Measurements from ENCODE around the gene ADGRL1. TPM values are rescaled to one million over a fixed set of nuclear protein-coding genes. Genes with fewer than 3 reads are reported as not detected.
"Not testable (repeated sequence)": the region's sequence is repeated elsewhere in the genome, so short reads cannot be mapped to it uniquely, and the experiment has no call there.

ADGRL1 gene
- polyA plus RNA-seq (ENCODE audit: insufficient read depth in 1 of 5, insufficient read length in 5 of 5, low replicate concordance in 1 of 5) = 10 to 100 TPM; 26.0 to 44.9 (median 32.7) TPM
- long read RNA-seq, donor 1, partial matches to known transcripts = 21 of 21 reads
- long read RNA-seq, donor 1, other reads (novel, unspliced or antisense) = 0 of 21 reads
- long read RNA-seq, donor 2 = 0 reads
- long read RNA-seq, donor 3, partial matches to known transcripts = 6 of 6 reads
- long read RNA-seq, donor 3, other reads (novel, unspliced or antisense) = 0 of 6 reads
- long read RNA-seq, donor 4 = 0 reads
- long read RNA-seq, donor 5, partial matches to known transcripts = 10 of 11 reads
- long read RNA-seq, donor 5, other reads (novel, unspliced or antisense) = 0 of 11 reads
- long read RNA-seq, donor 6, partial matches to known transcripts = 11 of 12 reads
- long read RNA-seq, donor 6, other reads (novel, unspliced or antisense) = 0 of 12 reads
- long read RNA-seq, donor 7, partial matches to known transcripts = 27 of 29 reads
- long read RNA-seq, donor 7, other reads (novel, unspliced or antisense) = 0 of 29 reads
- long read RNA-seq, donor 8 = 0 reads

DNA sequence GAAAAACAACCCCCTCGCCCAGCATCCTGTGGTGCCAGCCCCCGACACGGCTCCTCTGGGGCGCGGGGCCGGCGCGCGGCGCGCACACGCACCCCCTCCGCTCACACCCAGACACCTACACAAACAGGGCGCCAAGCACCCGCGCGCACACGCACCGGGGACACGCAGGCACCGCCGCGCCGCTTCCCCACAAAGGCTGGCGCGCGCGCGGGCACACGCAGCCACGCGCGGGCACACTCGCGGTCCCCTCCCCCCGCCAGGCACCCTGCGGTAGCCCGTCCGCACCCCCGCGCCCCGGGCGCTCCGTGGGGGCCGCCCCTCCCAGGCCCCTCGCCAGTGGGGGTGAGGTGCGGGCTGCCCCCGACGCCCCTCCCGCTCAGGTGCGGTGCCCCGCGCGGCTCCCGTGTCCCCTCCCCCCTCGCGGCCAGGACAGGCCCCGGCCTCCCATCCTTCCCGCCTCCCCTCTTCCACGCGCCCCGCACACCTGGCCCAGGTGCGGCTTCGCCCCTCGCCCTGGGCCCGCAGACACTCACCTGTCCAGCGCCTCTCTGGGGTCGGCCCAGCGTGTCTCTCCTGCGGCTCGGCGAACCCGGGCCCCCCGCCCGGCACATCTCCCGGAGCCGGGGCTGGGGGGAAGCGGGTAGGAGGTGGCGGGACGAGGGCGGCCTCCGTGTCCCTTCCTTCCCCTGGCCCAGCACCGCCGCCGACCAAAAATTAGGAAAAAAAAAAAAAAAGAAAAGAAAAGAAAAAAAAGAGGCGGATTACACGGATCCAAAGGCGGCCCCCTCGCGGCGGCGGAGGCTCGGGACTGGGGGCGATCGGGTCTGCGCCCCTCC, at the start of gene ADGRL1:
Gene ADGRL1, minus strand, starts transcription at position 718 of the 836 bp plus-strand sequence. CDS start 22,567 bp downstream, outside the sequence.
- not testable (repeated sequence) for DNase-seq

DNA sequence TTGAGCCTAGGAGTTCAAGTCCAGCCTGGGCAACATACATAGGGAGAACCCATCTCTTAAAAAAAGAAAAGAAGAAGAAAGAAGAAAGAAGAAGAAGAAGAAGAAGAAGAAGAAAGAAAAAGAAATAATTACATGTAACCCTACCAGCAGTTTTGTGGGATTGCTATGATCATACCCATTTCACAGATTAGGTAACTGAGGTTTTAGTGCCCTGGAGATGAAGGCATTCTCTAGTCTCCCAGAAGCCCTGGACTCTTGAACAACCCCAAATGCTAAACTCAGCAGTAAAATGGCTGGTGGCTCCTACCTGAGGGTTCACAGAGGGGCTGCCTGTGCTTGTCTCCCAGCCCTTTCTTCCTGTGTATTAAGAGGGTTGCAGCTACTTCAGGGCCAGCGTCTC, 49.3 kb upstream of the ADGRL1 start:
- DNase-seq = not testable (repeated sequence)

DNA sequence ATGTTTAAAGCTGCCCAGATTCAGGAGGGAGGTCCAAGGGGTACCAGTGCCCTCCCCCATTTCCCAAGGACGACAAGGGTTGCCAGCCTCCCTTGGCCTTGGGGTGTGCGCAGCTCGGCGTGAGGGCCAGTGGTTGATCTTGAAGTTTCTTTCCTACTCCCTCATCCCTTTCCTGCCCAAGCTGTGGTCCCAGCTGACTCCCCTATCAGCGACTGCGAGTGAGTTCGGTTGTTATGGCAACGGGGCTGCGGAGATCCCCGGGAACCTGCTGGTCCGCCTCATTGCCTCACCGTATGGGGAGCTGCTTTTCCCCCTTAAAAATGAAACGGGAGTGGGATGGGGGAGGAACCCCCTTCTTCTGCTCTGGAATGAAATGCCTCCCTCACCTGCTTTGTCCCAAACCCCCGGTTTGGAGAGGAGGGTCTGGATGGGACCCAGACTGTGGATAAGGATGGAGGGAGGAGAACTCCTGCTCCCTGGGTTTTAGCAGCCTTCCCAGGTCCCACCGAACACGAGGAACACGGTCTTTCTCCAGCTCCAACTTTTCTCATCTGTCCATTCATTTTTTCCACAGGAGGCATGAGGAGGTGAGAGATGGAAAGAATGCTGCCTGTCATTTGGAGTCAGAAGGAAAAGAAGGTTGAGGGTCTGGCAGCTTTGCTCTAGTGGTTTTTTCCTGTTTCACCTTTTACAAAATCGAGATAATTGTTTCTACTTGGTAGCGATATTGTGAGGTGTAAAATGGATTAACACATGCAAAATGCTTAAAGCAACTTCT, 48.0 kb upstream of the ADGRL1 start:
- DNase-seq = not testable (repeated sequence)

DNA sequence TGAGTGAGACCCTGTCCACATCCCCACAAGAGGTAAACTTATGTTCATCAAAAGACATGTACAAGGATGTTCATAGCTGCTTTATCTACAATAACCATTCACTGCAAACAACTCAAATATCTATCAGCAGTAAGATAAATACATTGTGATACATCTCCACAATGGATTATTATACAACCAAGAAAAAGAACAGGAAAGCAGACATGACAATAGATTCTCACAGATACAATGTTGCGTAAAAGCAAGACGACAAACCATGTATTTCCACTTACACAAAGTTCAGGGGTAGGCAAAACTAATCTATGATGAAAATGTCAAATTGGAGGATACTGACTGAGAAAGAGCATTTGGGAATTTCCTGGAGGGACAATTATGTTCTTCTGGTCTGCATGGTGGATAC, 46.2 kb upstream of the ADGRL1 start:
- DNase-seq = not testable (repeated sequence)

DNA sequence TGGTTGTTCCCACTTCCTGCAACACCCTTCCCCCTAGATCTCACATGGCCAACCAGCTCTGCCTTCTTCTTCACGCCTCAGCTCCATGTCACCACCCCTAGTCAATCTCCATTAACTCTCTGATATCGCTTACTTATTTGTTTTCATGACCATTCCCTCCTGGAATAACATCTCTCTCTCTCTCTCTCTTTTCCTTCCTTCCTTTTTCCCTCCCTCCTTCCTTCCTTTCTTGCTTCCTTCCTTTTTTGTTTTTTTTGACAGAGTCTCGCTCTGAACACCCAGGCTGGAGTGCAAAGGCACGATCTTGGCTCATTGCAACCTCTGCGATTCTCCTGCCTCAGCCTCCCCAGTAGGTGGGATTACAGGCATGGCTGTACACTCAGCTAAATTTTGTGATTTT, 44.9 kb upstream of the ADGRL1 start:
- no peak for DNase-seq

DNA sequence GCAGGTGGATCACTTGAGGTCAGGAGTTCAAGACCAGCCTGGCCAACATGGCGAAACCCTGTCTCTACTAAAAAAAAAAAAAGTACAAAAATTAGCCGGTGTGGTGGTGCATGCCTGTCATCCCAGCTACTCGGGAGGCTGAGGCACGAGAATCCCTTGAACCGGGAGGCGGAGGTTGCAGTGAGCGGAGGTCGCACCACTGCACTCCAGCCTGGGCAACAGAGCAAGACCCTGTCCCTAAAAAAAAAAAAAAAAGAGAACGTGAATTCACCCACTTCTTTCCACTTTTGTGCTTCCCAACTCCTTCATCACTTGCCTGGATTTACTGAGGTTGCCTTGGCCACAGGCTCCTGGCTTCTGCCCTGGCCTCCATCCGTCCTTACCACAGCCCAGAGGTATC, 44.3 kb upstream of the ADGRL1 start:
- DNase-seq = not testable (repeated sequence)

DNA sequence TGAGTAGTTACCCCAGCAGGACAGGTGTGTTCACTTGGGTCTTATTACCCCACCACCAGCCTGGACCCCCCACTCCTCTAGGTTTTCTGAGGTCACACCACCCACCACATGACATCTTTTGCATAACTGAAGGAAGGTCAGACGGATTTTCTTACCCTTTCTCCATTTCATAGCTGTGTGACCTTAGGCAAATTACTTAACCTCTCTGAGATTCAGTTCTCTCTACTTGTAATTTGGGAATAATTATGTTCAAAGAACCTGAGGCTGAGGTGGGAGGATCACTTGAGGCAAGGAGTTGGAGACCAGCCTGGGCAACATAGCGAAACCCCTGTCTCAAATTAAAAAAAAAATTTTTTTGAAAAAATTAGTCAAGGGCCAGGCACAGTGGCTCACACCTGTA, 43.9 kb upstream of the ADGRL1 start:
- DNase-seq = not testable (repeated sequence)

DNA sequence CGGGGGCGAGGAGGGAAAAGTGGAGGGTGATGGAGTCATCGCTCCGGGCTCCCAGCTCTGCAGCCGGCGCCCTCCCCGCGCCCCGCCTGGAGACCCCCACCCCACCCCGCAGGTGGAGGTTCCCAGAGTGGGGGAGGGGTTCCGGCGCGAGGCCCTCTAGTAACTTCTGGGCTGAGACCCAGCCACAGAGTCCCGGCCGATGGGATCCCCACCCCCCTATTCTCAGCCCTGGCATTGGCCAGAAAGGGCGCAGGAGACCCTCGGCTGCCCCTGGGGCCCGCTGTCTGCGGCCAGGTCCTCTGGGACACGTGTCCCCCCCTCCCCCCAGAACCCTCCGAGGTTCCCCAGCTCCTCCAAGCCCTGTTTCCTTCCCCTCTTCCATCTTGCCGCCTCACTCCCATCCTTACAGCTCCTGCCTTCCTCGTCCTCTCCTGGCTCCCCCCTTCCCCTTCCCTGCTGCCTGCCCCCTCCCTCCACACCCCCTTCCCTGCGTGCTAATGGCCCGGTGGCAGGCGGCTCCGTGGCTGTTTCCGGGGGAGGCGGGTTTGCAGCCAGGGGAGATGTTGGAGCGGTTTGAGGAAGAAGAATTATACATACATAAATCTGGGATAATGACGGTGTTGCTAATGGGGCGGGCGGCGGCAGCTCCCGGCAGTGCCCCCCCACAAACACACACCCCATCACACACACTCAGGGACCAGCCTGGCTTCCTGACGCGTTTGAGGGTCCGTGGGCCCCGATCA, 43.2 kb upstream of the ADGRL1 start:
- peak in 1 of 2 donors; percentile 33 for DNase-seq

DNA sequence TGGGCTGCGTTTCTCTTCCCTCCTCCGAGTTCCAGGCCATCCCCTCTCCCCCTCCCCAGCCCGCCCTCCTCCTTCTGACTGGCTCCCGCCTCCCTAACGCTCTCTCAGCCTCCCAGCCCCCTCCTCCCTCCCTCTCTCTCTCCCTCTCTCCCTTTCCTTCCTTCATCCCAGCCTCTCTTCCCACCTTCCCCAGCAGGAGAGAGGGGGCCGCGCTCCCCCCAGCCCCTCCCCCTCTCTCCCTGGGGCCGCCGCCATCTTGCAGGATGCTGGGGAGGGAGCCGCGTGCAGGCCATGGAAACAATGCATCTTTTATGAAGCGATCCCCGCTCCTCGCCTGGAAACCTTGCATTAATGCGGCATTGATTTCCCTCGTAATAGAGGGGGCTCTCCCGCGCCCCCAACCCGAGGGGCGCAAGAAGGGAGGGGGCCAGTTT, 42.6 kb upstream of the ADGRL1 start:
- DNase-seq = peak; percentile 75 to 77

DNA sequence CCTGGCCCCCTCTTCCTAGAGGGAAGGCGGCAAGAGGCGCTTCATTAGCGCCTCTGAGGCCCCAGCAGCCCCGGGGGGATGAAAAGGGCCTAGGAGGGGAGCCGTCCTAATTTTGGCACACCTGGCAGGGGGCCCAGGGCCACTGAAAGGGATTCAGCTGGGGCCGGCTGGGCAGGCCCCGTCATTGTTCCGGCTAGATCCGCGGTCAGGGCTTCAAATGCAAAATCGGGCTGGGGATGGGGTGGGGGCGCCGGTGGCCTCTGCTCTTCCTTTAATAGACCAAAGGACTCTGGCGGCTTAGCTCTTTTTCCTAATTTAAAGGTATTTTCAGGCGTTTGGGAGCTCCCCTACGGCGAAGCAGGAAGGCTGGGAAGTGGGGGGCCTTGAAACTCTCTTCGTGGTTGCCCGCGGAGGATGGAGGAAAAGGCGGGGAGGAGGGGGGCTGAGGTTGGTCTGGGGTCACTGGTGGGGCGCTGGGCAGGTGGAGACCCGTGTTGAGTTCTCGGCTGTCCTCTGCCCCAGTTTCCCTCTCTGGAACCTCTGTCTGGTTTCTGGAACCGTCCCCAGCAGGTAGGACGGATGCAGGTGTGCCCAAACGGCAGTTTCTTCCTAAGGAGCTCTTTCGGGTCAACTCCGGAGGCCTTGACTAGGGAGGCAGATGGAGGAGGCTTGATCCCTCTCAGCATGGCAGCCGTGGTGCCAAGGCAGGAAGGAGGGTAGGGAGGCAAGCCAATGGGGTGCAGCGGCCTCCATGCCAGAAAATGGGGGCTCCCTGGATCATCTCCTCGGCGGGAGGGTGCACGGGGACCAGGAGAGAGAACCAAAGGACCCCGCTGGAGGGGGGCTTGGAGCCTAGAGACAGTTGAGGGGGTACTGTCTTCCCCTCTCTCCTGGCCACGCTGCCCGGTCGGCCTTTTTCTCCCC, 41.8 kb upstream of the ADGRL1 start:
- DNase-seq = not testable (repeated sequence)

DNA sequence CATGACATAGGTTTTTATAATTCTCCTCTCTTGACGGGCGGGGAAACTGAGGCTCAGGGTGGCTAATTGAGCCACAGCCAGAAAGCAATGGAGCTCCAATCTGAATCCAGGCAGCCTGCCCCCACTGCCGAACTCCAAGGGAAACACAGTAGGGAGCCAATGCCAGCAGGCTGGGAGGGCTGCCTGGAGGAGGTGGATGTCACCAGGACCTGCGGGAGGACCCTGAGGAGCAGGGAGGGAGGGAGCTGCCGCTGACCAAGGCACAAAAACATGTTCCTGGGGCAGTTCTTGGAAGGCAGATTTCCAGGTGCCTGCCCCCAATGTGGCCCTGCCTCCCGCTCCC, 41.2 kb upstream of the ADGRL1 start:
- not testable (repeated sequence) for DNase-seq

DNA sequence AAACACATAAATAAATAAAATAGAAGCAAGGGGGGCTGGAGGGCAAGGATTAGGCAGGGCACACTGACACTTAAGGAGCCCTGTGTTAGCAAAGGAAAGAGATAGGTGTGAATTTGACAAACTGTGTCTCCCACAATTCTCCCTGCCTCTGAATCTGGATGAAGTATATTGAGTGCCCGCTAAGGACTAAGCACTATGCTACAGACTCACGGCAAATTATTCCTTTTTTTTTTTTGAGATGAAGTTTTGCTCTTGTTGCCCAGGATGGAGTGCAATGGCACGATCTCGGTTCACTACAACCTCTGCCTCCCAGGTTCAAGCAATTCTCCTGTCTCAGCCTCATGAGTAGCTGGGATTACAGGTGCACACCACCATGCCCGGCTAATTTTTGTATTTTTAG, 38.4 kb upstream of the ADGRL1 start:
- DNase-seq = not testable (repeated sequence)

DNA sequence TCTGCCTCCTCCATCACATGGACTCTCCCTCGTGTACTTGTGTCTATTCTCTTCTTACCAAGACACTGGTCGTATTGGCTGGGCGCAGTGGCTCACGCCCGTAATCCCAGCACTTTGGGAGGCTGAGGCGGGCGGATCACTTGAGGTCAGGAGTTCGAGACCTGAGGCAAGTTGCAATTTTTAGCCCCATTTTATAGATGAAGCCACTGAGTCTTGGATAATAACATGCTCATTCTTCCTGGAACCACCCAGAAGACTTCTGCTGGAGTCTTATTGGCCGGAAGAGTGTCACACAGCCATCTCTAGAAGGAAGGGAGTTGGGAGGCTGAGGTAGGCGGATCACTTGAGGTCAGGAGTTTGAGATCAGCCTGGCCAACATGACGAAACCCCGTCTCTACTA, 37.7 kb upstream of the ADGRL1 start:
- not testable (repeated sequence) for DNase-seq

DNA sequence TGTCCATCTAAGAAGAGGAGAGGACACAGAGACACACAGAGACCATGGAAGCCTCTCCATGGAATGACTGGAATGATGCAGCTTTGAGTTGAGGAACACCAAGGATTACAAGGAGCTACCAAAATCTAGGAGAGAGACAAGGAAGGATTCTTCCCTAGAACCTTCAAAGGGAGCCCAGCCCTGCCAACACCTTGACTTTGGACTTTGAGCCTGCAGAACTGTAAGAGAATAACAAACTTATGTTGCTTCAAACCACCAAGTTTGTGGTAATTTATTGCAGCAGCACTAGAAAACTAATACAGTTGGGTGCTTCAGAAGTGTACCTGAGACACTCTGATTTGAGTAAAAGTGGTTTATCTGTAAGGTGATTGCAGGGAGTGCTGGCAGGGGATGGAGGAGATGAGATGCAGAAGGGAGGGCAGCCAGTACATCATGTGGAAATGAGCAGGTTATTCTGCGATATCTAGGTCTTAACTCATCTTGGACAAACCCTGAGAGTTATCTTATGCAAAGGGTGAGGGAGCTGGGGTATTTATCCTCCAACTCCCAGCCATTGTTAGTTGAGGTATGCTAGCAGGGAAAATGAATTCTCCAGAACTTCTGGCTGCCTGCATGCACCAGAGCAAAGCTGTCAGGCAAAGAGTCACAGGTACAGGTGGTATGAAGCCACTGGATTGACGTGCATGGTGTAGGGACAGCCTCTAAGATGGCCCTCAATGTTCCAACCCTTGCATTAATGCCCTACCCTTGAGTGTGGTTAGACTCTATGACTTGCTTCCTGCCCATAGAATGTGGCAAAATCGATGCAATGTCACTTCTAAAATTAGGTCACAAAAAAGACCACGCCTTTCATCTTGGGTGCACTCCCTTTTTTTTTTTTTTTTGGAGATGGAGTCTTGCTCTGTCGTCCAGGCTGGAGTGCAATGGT, 31.3 kb upstream of the ADGRL1 start:
- DNase-seq = no peak

DNA sequence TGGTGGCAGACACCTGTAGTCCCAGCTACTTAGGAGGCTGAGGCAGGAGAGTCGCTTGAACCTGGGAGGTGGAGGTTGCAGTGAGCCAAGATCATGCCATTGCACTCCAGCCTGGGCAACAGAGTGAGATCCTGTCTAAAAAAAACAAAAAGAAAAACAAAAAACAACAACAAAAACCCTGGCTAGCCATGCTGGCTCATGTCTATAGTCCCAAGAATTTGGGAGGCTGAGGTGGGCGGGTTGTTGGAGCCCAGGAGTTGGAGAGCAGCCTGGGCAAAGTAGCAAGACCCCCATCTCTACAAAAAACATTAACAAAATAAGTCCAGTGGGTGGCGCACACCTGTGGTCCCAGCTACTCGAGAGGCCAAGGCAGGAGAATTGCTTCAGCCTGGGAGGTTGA, 27.0 kb upstream of the ADGRL1 start:
- not testable (repeated sequence) for DNase-seq

DNA sequence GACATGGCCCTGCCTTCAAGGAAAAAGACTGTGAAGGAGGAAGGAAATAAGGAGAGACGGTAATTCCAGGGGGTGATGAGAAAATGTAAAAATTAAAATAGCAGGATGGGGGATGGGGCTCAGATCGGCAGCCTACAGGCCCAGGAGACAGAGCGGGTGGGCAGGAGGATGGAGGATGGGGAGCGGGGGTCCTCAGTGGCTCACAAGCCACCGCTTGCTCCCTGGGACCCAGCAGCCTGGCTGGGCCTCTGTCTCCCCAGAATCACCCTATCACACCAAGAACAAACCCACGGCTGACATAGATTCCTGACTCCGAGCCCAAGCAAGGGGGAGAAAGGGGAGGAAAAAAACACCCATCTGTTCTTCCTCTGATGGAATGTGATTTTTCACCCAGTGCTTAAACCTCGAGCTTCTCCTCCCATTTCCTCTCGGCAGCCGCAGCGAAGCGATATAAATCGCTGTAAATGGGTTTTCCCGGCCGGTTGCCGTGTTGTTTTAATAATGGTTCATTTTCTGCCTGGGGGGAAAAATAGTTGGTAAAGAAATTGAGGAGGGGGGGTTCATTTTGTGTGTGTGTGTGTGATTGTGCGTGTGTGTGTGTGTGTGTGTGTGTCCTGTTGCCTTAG, 22.6 kb upstream of the ADGRL1 start:
- DNase-seq = not testable (repeated sequence)

DNA sequence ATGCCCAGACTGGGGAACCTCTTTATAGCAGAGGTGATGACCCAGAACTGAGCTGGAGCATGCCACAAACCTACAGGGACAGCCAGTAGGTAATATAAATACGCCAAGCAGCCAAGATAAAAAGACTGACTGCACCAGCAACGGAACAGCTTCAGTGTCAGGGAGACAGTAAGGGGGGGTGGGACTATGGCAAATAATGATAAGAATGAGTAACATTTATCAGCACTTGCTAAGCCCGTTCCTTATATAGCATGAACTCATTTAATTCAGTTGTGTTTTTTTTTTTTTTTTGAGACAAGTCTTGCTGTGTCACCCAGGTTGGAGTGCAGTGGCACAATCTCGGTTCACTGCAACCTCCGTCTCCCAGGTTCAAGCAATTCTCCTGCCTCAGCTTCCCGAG, 20.5 kb upstream of the ADGRL1 start:
- not testable (repeated sequence) for DNase-seq

DNA sequence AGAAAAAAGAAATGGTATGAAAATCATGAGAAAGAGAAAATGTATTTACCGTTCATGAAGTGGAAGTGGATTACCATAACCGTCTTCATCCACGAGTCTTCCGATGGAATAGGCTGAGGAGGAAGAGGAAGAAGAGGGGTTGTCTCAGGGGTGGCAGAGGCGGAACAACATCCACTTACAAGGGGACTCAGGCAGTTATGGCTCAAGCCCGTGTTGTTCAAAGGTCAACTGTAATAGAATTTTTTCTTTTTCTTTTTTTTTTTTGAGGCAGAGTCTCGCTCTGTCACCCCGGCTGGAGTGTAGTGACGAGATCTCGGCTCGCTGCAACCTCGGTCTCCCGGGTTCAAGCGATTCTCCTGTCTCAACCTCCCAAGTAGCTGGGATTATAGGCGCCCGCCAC, 16.9 kb upstream of the ADGRL1 start:
- DNase-seq = no peak

Data from right lung (tissue), 10 donors.